Measurements from ENCODE around the gene VWC2L. TPM values are rescaled to one million over a fixed set of nuclear protein-coding genes. Genes with fewer than 3 reads are reported as not detected.

The VWC2L gene
- total and polyA plus RNA-seq, 2 donors from 2014 or later = 0.09 TPM; not detected in 1

DNA sequence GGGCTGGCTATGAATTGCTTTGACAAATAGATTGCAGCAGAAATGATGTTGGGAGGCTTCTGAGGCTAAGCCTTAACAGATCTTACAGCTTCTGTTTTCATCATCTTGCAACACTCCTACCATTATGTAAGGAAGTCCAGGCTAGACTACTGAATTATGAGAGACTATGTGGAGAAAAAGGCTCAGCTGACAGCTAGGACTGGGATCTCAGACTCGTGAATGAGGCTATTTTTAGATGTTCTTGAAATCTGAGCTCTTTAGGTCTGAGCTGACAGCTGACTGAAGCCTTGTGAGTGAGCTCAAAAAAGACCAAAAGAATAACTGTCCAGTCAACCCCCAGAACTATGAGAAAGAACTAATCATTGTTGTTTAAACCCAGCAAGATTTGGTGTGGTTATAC is 70.3 kb downstream of the VWC2L start:
- Histone ChIP-seq H3K4me1 (ENCODE audit: control insufficient read depth in 2 of 3, insufficient read depth in 2 of 3, low read depth in 1 of 3, low read length in 3 of 3) (no peaks in the 10 kb centered on the region), H3K9ac (ENCODE audit: low read length in 3 of 3) (no peak overlapping the region), H3K9me3 (ENCODE audit: control insufficient read depth in 2 of 3, insufficient read depth in 1 of 3, low read length in 3 of 3) (no peaks in the 10 kb centered on the region), H3K4me3 (ENCODE audit: low read length in 3 of 3) (no peak overlapping the region), H3K27ac (ENCODE audit: low read depth in 2 of 2, low read length in 2 of 2) (no peak overlapping the region), H3K27me3 (ENCODE audit: control insufficient read depth, insufficient read depth, low read length) (no peaks in the 10 kb centered on the region), H3K36me3 (ENCODE audit: control insufficient read depth in 2 of 3, insufficient read depth in 3 of 3, low read length in 3 of 3) (no peaks in the 10 kb centered on the region)
- DNase-seq = peak in 2 of 5 donors; percentile 48 to 57
- FAIRE-seq = no peak
- intact Hi-C loops (cut with DNase I) = no loop called here
- TF ChIP-seq, protein P1, sequence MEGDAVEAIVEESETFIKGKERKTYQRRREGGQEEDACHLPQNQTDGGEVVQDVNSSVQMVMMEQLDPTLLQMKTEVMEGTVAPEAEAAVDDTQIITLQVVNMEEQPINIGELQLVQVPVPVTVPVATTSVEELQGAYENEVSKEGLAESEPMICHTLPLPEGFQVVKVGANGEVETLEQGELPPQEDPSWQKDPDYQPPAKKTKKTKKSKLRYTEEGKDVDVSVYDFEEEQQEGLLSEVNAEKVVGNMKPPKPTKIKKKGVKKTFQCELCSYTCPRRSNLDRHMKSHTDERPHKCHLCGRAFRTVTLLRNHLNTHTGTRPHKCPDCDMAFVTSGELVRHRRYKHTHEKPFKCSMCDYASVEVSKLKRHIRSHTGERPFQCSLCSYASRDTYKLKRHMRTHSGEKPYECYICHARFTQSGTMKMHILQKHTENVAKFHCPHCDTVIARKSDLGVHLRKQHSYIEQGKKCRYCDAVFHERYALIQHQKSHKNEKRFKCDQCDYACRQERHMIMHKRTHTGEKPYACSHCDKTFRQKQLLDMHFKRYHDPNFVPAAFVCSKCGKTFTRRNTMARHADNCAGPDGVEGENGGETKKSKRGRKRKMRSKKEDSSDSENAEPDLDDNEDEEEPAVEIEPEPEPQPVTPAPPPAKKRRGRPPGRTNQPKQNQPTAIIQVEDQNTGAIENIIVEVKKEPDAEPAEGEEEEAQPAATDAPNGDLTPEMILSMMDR (IDR thresholded peaks at IDR 0.05; ENCODE audit: borderline replicate concordance, extremely low read depth, insufficient read depth) = no peak

DNA sequence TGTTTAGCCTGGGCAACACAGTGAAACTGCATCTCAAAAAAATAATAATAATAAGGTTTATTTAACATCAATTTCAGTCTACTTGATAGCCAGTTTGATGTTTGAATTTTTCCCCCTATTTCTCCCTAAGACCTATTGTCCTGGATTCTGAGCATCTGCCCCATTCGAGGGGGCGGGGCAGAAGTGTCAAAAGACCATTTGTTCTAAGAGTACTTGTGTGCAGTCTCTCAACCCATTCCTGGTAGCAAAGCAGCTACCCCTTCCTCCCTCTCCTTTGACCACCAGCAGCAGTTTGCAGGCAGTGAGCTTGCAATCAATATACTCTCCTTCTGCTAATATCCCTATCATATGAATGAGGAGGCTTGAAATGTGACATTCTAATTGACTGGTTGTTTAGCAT is 71.9 kb downstream of the VWC2L start:
- FAIRE-seq = no peak

DNA sequence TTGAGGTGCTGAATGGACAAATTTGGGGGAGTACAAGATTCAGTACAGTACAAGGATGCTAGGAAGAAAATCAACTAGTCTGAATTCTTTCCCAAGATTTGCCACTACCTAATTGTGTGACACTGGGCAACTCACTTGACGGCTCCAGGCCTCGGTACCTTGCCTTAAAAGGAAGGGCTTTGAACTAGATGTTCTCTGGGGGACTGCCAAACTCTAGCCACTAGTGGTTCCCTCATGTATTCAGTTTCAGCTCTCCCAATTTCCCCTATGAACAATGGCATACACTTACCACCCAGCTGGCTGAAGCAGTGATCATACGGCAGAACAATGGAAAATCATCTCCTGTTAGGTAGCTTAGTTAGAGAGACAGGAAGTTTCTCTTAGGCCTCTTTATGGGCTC is 73.4 kb downstream of the VWC2L start:
- Histone ChIP-seq H3K9ac (ENCODE audit: low read length in 3 of 3) (no peak overlapping the region), H3K27ac (ENCODE audit: low read depth in 2 of 2, low read length in 2 of 2) (no peak overlapping the region), H3K9me3 (ENCODE audit: control insufficient read depth in 2 of 3, insufficient read depth in 1 of 3, low read length in 3 of 3) (no peaks in the 10 kb centered on the region), H3K4me1 (ENCODE audit: control insufficient read depth in 2 of 3, insufficient read depth in 2 of 3, low read depth in 1 of 3, low read length in 3 of 3) (no peaks in the 10 kb centered on the region), H3K27me3 (ENCODE audit: control insufficient read depth, insufficient read depth, low read length) (no peaks in the 10 kb centered on the region), H3K36me3 (ENCODE audit: control insufficient read depth in 2 of 3, insufficient read depth in 3 of 3, low read length in 3 of 3) (no peaks in the 10 kb centered on the region), H3K4me3 (ENCODE audit: low read length in 3 of 3) (no peak overlapping the region)
- TF ChIP-seq, protein P1 (IDR thresholded peaks at IDR 0.05; ENCODE audit: borderline replicate concordance, extremely low read depth, insufficient read depth) = no peak
- intact Hi-C loops (cut with DNase I) = no loop called here
- FAIRE-seq = no peak
- no peak for DNase-seq

More for the DNA sequence above, 71.9 kb downstream of the VWC2L start:
- intact Hi-C loops (cut with DNase I) = no loop called here
- no peaks in the 10 kb centered on the region for H3K9me3 ChIP-seq (ENCODE audit: control insufficient read depth in 2 of 3, insufficient read depth in 1 of 3, low read length in 3 of 3)
- no peaks in the 10 kb centered on the region for H3K36me3 ChIP-seq (ENCODE audit: control insufficient read depth in 2 of 3, insufficient read depth in 3 of 3, low read length in 3 of 3)
- no peak for DNase-seq
- H3K9ac ChIP-seq (ENCODE audit: low read length in 3 of 3) = no peak overlapping the region
- no peaks in the 10 kb centered on the region for H3K4me1 ChIP-seq (ENCODE audit: control insufficient read depth in 2 of 3, insufficient read depth in 2 of 3, low read depth in 1 of 3, low read length in 3 of 3)
- TF ChIP-seq, protein P1 (IDR thresholded peaks at IDR 0.05; ENCODE audit: borderline replicate concordance, extremely low read depth, insufficient read depth) = no peak
- no peaks in the 10 kb centered on the region for H3K27me3 ChIP-seq (ENCODE audit: control insufficient read depth, insufficient read depth, low read length)
- no peak overlapping the region for H3K4me3 ChIP-seq (ENCODE audit: low read length in 3 of 3)
- no peak overlapping the region for H3K27ac ChIP-seq (ENCODE audit: low read depth in 2 of 2, low read length in 2 of 2)

DNA sequence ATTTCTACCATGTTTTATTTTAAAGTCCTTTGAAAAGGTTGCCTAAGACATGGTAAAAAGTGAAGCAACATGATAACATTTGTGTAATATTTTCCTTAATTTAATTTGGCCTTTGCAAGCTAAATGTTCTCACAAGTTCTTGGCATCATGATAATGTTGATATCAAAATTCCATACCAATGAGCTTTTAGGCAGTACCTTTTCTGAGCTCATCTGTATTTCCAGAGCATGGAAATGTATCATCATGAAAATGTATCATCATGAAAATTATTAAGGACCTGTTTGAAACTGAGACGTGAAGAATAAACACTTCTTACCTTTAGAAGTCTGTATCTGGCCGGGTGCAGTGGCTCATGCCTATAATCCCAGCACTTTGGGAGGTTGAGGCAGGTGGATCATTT is 73.8 kb downstream of the VWC2L start:
- no peak overlapping the region for H3K27ac ChIP-seq (ENCODE audit: low read depth in 2 of 2, low read length in 2 of 2)
- intact Hi-C loops (cut with DNase I) = no loop called here
- H3K27me3 ChIP-seq (ENCODE audit: control insufficient read depth, insufficient read depth, low read length) = no peaks in the 10 kb centered on the region
- TF ChIP-seq, protein P1 (IDR thresholded peaks at IDR 0.05; ENCODE audit: borderline replicate concordance, extremely low read depth, insufficient read depth) = no peak
- no peak for FAIRE-seq
- no peak overlapping the region for H3K9ac ChIP-seq (ENCODE audit: low read length in 3 of 3)
- no peak overlapping the region for H3K4me3 ChIP-seq (ENCODE audit: low read length in 3 of 3)
- H3K9me3 ChIP-seq (ENCODE audit: control insufficient read depth in 2 of 3, insufficient read depth in 1 of 3, low read length in 3 of 3) = no peaks in the 10 kb centered on the region
- no peaks in the 10 kb centered on the region for H3K36me3 ChIP-seq (ENCODE audit: control insufficient read depth in 2 of 3, insufficient read depth in 3 of 3, low read length in 3 of 3)
- no peak for DNase-seq
- no peaks in the 10 kb centered on the region for H3K4me1 ChIP-seq (ENCODE audit: control insufficient read depth in 2 of 3, insufficient read depth in 2 of 3, low read depth in 1 of 3, low read length in 3 of 3)
